HG02840 (cell line): ENCODE results near the gene XYLT2.

Experiments
- ATAC-seq: cut with Tn5 transposase; IDR thresholded peaks from one replicate; pipeline ENCODE4 v1.9.1; 2021; ENCODE audit warnings: mild to moderate bottlenecking, moderate library complexity, moderate number of reproducible peaks; ENCODE audit not compliant: unreplicated experiment, low FRiP score

The XYLT2 gene

DNA sequence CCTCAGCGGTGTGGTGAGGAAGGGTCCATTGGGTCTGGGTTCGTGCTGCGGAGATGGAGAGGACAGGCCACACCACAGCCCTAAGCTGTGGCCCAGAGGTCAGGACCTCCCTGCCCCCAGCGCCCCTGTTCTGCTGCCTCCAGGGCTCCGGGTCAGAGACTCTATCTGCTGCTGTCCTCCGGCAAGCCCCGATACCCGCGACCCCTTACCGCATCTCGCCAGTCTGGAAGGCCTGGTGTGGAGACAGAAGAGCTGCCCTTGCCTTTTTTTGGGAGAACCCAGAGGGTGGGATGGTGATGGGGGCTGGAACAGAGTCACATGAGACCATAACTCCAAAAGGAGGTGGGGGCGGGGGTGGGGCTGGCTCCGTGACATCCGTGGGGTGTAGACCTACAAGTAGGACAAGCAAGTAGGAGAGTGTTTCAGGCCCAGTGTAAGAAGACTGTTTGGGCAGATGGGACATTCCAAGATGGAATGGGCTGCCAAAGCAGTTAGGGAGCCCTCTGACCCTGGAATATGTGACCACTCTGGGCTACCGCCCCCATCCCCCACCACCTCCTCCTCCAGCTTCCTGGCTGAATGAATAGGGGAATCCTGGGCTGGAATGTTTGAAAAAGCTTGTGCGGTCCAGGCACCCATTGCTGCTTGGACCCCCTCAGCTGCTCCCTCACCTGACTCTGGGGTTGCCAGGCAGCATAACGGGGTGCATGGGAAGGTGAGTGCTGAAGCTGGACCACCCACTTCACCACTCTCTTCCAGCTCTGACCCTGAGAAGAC is 1.4 kb downstream of the XYLT2 start:
- ATAC-seq = no peak

DNA sequence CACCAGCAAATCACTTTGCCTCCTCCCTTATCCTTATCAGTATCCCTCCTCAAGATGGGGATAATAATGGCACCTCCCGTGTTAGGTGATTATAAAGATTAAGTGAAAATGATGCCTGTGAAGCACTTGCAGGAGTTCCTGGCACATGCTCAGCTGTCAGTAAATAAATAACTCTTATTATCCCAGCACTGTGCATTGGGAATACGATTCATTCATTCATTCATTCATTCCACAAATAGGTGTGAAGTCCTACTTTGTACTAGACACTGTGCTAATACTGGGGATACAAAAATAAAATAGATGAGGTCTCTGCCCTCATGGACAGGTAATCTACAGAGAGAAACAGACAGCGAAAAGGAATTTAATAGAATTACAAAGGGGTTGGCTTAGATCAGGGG is 2.0 kb downstream of the XYLT2 start:
- no peak for ATAC-seq

DNA sequence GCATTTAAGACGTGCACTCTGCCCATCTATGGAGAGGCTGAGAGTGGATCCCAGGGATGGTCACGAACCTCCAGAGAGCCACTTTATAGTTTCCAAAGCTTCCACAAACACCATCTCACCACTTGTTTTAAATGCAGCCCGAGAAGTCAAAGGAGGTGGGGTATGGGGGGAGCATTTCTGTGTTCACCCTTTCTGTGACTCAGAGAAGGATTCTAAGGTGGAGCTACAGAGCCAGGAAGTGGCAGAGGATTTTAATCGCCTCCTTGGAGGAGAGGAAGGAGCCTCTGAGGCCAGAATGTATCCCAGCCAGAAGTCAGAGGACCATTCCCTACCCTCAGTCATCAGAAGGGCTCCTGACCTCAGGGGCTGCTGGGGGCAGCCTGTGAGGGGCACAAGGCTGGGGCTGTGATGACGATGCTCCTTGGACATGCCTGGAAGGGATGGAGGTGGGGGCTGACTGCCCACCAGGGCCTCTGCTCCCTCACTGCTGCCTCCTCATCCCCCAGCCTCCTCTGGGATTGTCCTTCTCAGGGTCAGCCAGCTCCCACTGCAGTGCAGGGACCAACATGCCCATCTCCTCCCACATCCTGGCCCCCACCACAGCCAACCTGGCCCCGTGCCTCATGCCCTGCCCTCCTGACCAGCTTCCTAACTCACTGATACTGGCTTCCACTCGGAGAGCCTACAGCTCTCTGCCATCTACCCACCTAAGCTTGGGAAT is 2.8 kb downstream of the XYLT2 start:
- ATAC-seq = no peak

DNA sequence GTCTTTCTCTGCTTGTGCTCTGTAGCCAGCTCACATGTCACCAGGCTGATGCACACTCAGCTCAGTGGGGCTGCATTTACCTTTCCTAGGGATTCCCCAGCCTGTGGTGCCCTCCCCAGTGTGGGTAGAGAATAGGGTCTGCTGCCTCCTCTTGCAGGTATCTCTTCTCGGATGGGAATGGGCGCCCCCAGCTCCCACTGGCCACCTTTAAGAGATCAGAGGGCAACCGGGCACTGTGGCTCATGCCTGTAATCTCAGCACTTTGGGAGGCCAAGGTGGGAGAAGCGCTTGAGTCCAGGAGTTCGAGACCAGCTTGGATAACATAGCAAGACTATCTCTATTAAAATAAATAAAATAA is 3.3 kb downstream of the XYLT2 start:
- ATAC-seq = no peak

DNA sequence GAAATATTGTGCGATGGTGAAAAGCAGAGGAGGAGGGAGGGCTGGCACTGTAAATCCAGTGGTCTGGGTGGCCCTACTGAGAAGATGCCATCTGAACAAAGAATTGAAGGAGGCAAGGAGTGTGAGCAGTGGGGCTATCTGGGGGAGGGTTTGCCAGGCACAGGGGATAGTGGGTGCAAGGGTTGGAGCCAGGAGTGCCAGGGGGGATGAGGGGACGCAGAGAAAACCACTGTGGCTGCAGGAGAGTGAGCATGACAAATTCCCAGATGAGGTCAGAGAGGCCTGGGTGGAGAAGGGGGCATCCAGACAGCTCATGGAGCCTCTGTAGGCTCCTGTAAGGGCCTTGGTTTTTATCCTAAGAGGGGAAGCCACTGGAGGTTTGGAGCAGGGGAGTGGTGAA is 4.8 kb downstream of the XYLT2 start:
- no peak for ATAC-seq

DNA sequence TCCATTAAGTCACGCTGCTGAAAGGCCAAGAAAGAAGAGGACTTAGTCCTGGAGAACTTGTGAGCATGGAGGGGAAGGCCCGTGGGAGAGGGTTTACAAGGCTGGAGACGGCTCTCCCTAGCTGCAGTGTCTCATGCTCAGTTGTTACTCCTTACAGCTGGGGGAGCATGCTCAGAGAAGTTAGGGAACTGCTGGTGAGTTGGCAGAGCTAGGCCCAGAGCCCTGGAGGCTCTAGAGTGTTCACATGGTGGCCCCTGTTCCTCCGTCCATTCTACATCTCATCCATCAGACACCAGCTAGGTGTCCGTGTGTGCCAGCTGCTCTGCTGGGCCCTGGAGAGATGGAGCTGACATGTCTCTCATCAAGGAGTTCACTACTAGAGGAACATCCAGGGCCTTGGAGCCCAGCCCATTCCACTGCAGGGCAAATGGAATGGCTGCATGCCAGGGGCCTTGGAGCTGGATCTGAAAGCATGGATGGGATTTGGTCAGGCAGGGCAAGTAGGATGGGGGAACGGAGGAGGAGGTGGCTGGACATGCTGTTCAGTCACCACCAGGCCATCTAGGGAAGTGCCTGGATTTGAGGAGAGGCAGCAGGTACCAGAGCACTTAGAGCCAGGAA is 6.3 kb downstream of the XYLT2 start:
- no peak for ATAC-seq

DNA sequence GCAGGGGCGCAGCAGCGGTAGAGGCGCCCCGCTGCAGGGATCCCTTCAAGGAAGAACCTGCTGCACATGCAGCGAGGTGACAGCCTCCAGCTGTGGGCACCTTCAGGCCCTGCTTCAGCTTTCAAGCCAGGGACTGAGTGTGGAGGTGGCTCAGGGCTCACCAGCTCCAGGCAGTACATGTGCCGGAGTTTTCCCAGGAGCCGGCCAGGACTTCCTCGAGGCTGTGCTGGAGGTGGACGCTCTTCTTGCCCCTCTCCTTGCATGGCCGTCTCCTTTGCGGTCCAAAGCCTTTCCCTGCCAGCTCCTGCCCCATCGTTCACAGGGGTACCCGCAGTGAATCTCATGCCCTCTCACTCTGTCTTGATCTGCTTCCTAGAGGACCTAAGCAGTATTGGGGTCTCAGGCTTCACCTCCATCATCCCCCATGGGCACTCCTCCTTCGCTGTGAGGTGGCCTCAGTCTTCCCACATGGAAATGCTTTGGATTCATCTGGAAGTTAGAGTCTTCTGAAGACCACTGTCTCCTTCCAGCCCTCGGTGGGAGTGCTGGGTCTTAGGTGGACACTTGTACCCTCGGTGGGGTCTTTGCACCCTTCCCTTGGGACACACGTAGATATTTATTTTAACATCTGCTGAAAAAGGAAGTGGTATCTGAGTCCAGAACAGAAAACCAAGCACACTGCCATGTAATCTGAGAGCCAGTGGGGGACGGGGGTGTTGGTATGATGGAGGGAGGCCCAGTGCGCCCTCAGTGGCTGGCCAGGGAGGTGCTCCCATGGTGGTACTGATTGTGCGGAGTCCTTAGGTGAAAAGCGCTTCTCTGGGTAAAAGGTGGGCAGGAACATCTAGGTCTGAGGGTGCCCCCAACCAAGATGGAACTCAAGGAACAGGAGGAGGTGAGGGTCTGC is 7.0 kb downstream of the XYLT2 start:
- ATAC-seq = no peak

DNA sequence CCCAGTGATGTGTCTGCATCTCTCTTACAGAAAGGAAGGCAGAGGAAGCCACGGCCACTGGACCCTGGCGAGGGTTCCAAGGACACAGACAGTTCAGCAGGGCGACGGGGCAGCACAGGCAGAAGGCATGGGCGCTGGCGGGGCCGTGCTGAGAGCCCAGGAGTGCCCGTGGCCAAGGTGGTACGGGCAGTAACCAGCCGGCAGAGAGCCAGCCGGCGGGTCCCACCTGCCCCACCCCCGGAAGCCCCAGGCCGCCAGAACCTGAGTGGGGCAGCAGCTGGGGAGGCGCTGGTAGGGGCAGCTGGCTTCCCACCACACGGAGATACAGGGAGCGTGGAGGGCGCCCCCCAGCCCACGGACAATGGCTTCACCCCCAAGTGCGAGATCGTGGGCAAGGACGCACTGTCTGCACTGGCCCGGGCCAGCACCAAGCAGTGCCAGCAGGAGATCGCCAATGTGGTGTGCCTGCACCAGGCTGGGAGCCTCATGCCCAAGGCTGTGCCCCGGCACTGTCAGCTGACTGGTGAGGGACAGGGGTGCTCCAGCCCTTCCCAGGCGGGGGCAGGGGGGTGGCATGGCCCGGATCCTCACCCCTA is 7.8 kb downstream of the XYLT2 start:
- ATAC-seq = no peak

DNA sequence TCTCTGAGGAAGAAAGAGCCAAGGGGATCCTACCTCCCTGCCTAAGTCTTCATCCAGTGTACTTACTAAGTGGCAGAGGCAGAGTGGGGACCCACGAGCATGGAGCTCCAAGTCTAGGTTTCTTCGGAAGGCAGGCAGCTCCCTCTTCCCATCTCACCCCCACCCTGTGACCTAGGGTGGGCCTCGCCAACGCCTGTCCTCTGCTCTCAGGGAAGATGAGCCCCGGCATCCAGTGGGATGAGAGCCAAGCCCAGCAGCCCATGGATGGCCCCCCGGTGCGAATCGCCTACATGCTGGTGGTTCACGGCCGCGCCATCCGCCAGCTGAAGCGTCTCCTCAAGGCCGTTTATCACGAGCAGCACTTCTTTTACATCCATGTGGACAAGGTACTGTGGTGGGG is 8.3 kb downstream of the XYLT2 start:
- ATAC-seq = no peak

DNA sequence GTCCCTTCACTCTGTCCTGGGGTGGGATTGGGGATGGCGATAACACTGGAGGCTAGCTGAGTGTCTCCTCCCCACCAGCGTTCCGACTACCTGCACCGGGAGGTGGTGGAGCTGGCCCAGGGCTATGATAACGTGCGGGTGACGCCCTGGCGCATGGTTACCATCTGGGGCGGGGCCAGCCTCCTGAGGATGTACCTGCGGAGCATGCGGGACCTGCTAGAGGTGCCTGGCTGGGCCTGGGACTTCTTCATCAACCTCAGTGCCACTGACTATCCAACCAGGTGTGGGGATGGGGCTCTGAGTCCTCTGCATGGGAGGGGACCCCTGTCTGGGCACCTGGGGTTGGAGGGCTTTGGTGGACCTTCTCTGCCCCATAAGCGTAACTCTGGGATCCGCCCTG is 8.8 kb downstream of the XYLT2 start:
- ATAC-seq = no peak

DNA sequence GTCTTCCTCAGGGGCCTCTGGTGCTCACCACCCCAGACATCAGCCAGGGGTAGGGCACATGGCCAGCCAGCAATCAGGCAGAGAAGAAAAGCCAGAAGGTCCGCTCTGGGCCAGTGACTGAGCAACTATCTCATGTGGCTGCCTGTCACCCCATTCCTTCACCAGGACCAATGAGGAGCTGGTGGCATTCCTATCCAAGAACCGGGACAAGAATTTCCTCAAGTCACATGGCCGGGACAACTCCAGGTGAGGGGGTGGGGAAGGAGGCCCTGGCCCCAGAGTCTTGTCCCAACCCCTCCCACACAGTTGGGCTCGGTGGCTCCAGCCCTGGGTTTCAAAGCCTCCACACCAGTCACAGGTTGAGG is 9.4 kb downstream of the XYLT2 start:
- no peak for ATAC-seq

DNA sequence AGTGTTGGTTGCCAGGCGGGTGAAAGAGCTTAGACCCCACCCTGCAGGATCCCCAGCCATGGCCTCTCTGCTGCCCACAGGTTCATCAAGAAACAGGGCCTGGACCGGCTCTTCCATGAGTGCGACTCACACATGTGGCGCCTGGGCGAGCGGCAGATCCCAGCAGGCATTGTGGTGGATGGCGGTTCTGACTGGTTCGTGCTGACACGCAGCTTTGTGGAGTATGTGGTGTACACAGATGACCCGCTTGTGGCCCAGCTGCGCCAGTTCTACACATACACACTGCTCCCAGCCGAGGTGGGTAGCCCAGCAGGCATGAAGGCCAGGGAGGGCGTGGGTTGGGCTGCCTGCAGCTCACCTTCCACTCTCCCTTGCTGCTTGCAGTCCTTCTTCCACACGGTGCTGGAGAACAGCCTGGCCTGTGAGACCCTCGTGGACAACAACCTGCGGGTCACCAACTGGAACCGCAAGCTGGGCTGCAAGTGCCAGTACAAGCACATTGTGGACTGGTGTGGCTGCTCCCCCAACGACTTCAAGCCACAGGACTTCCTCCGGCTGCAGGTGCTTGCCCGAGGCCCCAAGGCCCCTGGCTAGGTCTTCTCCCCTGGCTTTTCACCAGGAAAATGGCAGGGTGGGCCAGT is 9.9 kb downstream of the XYLT2 start:
- ATAC-seq = no peak

DNA sequence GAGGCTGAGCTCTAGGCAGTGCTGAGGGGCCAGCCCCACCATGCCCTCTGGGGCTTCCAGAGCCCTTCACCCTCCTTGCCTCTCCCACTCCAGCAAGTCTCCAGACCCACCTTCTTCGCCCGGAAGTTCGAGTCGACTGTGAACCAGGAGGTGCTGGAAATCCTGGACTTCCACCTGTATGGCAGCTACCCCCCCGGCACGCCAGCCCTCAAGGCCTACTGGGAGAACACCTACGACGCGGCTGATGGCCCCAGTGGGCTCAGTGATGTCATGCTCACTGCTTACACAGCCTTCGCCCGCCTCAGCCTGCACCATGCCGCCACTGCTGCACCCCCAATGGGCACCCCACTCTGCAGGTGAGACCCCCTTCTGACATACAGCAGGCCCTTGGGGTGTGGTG is 10.5 kb downstream of the XYLT2 start:
- ATAC-seq = no peak

DNA sequence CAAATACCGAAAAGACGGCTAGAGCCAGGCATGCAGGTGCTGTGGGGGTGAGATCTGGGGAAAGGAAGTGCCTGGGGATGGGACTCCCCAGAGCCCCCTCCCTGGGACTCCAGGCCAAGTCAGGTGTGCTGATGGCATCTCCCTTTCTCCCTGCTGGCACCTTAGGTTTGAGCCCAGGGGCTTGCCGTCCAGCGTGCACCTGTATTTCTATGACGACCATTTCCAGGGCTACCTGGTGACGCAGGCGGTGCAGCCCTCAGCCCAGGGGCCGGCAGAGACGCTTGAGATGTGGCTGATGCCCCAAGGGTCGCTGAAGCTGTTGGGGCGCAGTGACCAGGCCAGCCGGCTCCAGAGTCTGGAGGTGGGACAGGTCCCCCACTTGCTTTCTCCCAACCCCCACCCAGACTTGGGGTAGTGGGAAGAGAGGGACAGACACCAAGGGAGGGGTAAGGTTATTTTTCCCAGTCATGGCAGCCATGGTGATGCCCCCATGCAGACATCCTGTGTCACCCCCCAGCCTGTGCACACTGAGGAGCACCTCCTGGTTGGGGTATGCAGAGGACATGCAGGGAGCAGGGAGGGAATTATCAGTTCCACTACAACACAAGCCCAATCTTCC is 11.1 kb downstream of the XYLT2 start:
- no peak for ATAC-seq

DNA sequence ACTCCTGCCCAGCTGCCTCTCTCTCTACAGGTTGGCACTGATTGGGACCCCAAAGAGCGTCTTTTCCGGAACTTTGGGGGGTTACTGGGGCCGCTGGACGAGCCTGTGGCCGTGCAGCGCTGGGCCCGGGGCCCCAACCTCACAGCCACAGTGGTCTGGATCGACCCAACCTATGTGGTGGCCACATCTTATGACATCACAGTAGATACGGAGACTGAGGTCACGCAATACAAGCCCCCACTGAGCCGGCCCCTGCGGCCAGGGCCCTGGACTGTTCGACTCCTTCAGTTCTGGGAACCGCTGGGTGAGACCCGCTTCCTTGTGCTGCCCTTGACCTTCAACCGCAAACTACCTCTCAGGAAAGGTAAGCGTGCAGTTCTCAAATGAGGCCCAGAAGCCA is 12.3 kb downstream of the XYLT2 start:
- no peak for ATAC-seq

DNA sequence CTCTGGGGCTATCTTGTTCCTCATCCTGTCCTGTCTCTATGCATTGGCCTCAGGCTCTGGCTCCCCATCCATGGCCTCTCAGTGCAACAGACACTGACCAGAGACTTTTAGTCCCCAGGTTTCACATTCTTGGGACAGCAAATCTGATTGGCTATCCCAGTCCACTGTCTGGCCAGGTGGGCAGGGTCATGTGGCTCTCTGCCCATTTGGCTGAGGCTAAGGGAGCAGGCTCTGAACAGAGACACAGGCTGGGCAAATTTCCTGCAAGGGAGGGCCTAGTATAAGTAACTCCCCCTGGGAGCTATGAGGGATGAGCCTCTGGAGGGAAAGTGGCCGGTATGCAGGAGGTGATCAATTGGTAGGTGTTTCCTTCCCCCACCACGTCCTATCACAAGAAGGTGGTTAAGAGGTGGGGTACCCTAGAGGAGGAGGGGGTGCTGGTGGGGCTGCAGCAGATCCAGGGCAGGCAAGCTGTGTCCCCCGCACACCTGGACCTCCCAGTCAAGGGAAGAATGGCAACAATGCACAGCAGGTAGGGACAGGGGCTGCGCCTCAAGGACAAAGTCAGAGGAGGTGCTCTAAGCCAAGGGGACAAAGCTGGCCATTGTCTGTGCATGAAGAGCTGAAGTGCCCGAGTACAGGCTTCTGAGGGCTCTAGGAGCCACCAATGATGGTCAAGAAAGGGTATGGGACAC is 13.2 kb downstream of the XYLT2 start:
- no peak for ATAC-seq

DNA sequence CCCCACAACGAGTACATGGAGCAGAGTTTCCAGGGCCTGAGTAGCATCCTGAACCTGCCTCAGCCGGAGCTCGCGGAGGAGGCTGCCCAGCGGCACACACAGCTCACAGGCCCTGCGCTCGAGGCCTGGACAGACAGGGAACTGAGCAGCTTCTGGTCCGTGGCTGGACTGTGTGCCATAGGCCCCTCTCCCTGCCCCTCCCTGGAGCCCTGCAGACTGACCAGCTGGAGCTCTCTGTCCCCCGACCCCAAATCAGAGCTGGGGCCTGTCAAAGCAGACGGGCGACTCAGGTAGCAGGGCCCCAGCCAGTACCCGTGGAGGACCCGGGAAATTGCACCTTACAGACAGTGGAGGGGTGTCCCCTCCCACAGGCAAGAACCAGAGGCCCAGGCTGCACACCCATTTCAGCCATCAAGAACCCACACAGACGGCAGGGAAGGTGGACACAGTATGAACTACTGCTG is 14.1 kb downstream of the XYLT2 start:
- no peak for ATAC-seq

DNA sequence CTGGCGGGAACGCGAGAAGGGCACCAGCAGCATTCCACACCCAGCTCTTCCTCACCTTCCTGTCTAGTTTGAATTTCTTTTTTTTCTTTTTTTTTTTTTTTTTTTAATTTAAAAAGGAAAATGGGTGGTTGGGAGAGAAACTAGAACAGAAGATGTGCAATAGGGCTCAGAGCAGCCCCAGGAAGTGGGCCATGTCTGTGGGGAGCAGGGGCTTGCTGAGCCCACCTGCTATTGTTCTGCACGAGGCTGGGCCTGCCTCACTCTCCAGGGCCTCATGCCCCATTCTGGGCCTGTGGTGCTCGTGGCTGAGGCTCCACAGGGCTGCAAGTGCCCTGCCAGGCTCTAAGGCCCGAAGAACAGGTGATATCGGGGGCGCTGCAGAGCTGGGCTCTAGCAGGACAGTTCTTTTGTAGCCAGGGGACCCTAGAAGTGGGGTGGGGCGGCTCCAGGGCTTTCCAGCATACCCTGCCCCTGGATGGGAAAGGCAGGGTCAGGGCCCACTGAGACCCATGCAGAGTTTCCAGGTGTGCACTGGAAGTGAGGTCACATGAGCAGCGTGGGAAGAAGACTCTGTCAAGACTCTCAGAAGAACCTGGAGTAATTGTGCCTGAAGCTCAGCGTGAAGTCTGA is 14.7 kb downstream of the XYLT2 start:
- ATAC-seq = no peak
